Cardiac muscle cell (in vitro differentiated cells and primary cell): Measurements from ENCODE around the gene KCNQ5. TPM values are rescaled to one million over a fixed set of nuclear protein-coding genes. Genes with fewer than 3 reads are reported as not detected.

Experiments used
- DNase-seq, 2 donors: peaks; one replicate each; pipeline versions ENCODE4 v3.0.0 to v3.0.0-alpha.2; 2010 to 2017; ENCODE audit warnings: low read depth in 1 of 2, low spot score in 1 of 2
- H3K27ac ChIP-seq: fragments of 200-600 bp; sonication (generic); 2 replicates; pipeline ENCODE4 v1.5.1; 2016
- H3K27me3 ChIP-seq: fragments of 200-600 bp; sonication (generic); 2 replicates; pipeline ENCODE4 v1.6.0; 2016; ENCODE audit warnings: control low read depth
- H3K36me3 ChIP-seq: fragments of 200-600 bp; sonication (generic); 2 replicates; pipeline ENCODE4 v1.5.1; 2016; ENCODE audit warnings: control low read depth
- H3K4me1 ChIP-seq: fragments of 200-600 bp; sonication (generic); 2 replicates; pipeline ENCODE4 v1.8.1; 2017; ENCODE audit warnings: low read depth, mild to moderate bottlenecking, mixed run types
- H3K4me3 ChIP-seq: fragments of 200-600 bp; sonication (generic); 2 replicates; pipeline ENCODE4 v1.5.1; 2016; ENCODE audit warnings: mild to moderate bottlenecking
- H3K9me3 ChIP-seq: fragments of 200-600 bp; sonication (generic); 2 replicates; pipeline ENCODE4 v1.5.1; 2017; ENCODE audit warnings: low read depth, mild to moderate bottlenecking, control low read depth
- polyA plus RNA-seq: library from polyadenylated mRNA; unstranded; fragments of >200 nt; fragmentation: Nextera tagmentation; extraction: Ambion mirVana; gene quantifications from 2 replicates; pipeline ENCODE4 v1.2.1, GENCODE V29; 2016
- total RNA-seq: library from RNA; depleted of rRNA; stranded (reverse); fragments of >200 nt; gene quantifications from 2 replicates; pipeline ENCODE4 v1.2.3, GENCODE V29; 2016
- TF ChIP-seq, protein P1 (sequence below): IDR thresholded peaks from 2 replicates; pipeline ENCODE4 v1.5.1; 2012; ENCODE audit warnings: low read depth, mild to moderate bottlenecking, low read length

Gene KCNQ5
- total and polyA plus RNA-seq, 2 experiments from 2014 or later, result 31.4 to 45.4 TPM

DNA sequence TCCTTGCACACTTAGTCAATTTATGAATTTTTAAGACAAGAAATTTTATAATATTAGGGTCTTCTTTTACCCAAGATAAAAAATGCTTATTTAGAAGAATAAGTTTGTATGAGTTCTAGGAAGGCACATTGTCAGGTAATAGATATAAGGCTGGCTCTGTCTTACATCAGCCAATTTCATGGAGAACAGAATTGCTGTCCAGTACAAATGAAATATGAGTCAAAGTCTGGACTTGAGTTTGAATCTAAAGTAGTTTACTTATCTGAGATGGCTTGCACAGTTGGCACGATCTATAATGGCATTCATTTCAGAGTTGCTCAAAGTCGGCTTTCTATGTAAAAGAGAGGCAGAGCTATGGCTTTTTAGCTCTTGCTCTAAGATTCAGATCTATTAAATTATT lies 228.2 kb downstream of the KCNQ5 start:
- Histone ChIP-seq H3K4me1 (no peaks in the 10 kb centered on the region), H3K9me3 (no peaks in the 10 kb centered on the region), H3K4me3 (no peak overlapping the region), H3K27ac (no peak overlapping the region), H3K27me3 (no peaks in the 10 kb centered on the region), H3K36me3 (no peaks in the 10 kb centered on the region)
- DNase-seq, result no peak
- TF ChIP-seq, protein P1, sequence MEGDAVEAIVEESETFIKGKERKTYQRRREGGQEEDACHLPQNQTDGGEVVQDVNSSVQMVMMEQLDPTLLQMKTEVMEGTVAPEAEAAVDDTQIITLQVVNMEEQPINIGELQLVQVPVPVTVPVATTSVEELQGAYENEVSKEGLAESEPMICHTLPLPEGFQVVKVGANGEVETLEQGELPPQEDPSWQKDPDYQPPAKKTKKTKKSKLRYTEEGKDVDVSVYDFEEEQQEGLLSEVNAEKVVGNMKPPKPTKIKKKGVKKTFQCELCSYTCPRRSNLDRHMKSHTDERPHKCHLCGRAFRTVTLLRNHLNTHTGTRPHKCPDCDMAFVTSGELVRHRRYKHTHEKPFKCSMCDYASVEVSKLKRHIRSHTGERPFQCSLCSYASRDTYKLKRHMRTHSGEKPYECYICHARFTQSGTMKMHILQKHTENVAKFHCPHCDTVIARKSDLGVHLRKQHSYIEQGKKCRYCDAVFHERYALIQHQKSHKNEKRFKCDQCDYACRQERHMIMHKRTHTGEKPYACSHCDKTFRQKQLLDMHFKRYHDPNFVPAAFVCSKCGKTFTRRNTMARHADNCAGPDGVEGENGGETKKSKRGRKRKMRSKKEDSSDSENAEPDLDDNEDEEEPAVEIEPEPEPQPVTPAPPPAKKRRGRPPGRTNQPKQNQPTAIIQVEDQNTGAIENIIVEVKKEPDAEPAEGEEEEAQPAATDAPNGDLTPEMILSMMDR, result no peak

DNA sequence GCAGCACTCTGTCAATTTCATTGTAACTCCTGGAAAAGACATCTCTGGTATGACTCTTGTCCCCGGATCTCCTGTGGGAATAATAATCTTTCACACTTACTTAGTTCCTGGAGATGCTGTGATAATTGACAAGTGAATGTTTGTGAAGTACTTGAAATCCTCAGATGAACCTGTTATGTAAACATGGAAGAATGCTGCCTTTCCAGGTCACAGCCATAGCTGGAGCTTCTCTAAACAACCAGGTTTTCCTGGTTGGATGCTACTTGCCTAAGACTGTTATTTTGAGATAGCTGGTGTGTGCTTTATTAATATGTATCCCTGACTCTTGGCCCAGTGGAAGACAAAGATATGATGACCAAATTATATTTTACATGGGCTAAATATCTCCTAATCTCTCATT lies 228.6 kb downstream of the KCNQ5 start:
- H3K4me3 ChIP-seq, result no peak overlapping the region
- H3K9me3 ChIP-seq, result no peaks in the 10 kb centered on the region
- DNase-seq, result no peak
- TF ChIP-seq, protein P1, result no peak
- no peaks in the 10 kb centered on the region for H3K36me3 ChIP-seq
- no peak overlapping the region for H3K27ac ChIP-seq
- no peaks in the 10 kb centered on the region for H3K4me1 ChIP-seq
- H3K27me3 ChIP-seq, result no peaks in the 10 kb centered on the region

DNA sequence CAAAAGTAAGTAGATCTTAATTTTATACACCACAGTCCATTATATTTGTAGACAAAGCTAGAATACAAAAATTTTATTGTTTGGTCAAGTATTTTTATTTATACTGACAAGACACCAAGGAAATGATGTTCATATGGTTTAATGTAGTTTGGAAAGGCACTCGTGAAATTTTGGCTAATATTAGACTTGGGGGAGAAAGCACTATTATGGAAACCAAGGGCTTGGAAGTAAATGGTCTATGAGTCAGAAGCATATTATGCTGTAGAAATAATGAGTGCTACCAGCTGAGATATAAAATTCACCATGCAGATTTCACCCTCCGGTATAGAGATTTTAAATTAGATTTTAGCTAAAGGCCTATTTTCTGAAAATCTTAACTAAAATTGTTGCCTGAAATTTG lies 233.6 kb downstream of the KCNQ5 start:
- H3K4me3 ChIP-seq, result no peak overlapping the region
- H3K27me3 ChIP-seq, result no peaks in the 10 kb centered on the region
- no peaks in the 10 kb centered on the region for H3K36me3 ChIP-seq
- H3K27ac ChIP-seq, result no peak overlapping the region
- DNase-seq, result no peak
- H3K4me1 ChIP-seq, result no peaks in the 10 kb centered on the region
- TF ChIP-seq, protein P1, result no peak
- no peaks in the 10 kb centered on the region for H3K9me3 ChIP-seq

DNA sequence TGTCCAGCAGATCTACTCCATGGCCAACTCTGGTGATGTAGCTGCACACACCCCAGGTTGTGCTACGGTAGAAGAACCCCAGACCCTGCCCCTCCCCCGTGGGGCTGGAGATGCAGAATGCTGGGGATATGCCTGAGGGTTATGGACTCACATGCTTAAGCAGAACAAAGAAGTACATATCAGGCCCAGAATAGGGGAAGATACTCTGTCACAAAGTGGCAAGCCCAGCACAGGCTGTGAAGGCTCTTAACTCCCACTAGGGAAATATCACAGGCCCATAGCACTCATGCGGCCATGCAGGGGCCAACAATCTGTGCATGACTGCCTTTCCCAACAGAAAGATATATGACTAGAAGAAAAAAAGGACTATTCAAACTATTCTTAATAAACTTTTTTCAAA lies 234.9 kb downstream of the KCNQ5 start:
- no peak overlapping the region for H3K27ac ChIP-seq
- H3K27me3 ChIP-seq, result no peaks in the 10 kb centered on the region
- H3K9me3 ChIP-seq, result no peaks in the 10 kb centered on the region
- TF ChIP-seq, protein P1, result no peak
- peaks cover 11% of the 10 kb centered on the region for H3K4me1 ChIP-seq
- H3K4me3 ChIP-seq, result no peak overlapping the region
- DNase-seq, result no peak
- no peaks in the 10 kb centered on the region for H3K36me3 ChIP-seq

DNA sequence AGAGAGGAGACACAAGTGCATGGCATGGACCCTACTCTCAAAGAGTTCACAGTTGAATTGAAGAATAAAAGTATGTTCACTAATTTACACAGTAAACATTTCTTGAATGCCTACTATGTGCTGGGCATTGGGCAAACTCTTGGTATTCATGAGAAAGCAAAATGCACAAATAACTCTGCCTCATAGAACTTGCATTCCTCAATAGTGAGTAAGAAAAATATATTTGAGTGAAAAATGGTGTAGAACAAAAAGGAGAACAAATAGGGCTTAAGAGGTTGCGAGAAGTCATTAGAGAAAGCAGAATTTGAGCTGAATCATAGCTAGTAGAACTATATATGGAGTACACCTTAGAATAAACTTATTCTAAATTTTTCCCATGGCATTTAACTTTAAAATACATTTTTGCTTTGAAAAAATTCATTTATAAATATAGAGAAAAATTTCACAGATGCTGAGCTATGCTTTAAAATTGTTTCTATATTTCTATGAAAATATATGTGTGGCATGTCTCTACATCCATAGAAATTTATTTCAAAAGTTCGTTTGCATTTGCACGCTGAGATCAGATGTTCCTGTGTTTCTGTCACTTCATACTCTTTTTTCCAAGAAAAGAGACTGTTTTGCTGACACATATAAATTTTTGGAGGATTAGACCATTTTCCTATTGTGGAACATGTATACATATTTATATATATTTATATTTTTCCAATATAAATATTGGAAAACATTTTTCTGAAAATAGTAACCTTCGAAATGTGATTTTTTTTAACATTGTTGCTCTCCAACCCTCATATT lies 236.1 kb downstream of the KCNQ5 start:
- TF ChIP-seq, protein P1, result no peak
- Histone ChIP-seq H3K4me3 (no peak overlapping the region), H3K36me3 (no peaks in the 10 kb centered on the region), H3K27me3 (no peaks in the 10 kb centered on the region), H3K9me3 (no peaks in the 10 kb centered on the region), H3K4me1 (peaks cover 23% of the 10 kb centered on the region), H3K27ac (no peak overlapping the region)
- DNase-seq, result peak in 1 of 2 donors; percentile 15
